Effector memory CD8-positive, alpha-beta T cell (primary cell): ENCODE data around the gene CPE.
"Not testable (repeated sequence)": the region's sequence is repeated elsewhere in the genome, so short reads cannot be mapped to it uniquely, and the experiment has no call there.

Experiments
- ATAC-seq: fragments of 150-1000 bp; cut with Tn5 transposase; replicated peaks from 2 replicates; pipeline ENCODE4 v1.10.0; 2021; ENCODE audit warnings: mild to moderate bottlenecking, moderate library complexity
- DNase-seq, 3 experiments: peaks; one replicate each; pipeline ENCODE4 v3.0.0; 2021
- H3K27ac Mint-ChIP-seq, 2 donors: one replicate each; pipeline ENCODE4 v1.8.0; 2022; ENCODE audit warnings: mild to moderate bottlenecking in 2 of 2, mixed read lengths in 2 of 2, moderate library complexity in 2 of 2
- H3K27me3 Mint-ChIP-seq, 2 donors: one replicate each; pipeline ENCODE4 v1.8.0; 2022; ENCODE audit warnings: mixed read lengths in 2 of 2
- H3K36me3 Mint-ChIP-seq: one replicate; pipeline ENCODE4 v1.8.0; 2022; ENCODE audit warnings: mild to moderate bottlenecking, moderate library complexity, mixed read lengths; ENCODE audit not compliant: insufficient read depth
- H3K4me1 Mint-ChIP-seq, 2 donors: one replicate each; pipeline ENCODE4 v1.8.0; 2022; ENCODE audit warnings: low read depth in 2 of 2, mixed read lengths in 2 of 2
- H3K4me3 Mint-ChIP-seq, 2 donors: one replicate each; pipeline ENCODE4 v1.8.0; 2022; ENCODE audit warnings: mild to moderate bottlenecking in 2 of 2, mixed read lengths in 2 of 2, moderate library complexity in 2 of 2
- H3K9me3 Mint-ChIP-seq, 2 donors: one replicate each; pipeline ENCODE4 v1.8.0; 2022; ENCODE audit warnings: mixed read lengths in 2 of 2
- total RNA-seq, 9 experiments: gene quantifications; one replicate each; lab custom pipeline; 2026; lab: John Stamatoyannopoulos, UW

The CPE gene
- 0 to 11.6 (median 0.17) reads per million in 9 experiments for total RNA-seq

GRCh38 chr4:165378745-165379677 lies at the start of gene CPE:
CPE (plus strand) TSS chr4:165379008; CDS start chr4:165379222, 214 bp downstream.
- H3K27ac Mint-ChIP-seq = no peak within 1 kb of the TSS
- DNase-seq (peak in 2 of 3 experiments; percentile 14 to 32), ATAC-seq (peak; percentile 89)
- H3K36me3 Mint-ChIP-seq = no peaks in the 10 kb centered on the region
- H3K9me3 Mint-ChIP-seq = no peaks in the 10 kb centered on the region
- peak within 1 kb of the TSS; percentile 53 to 57 for H3K4me3 Mint-ChIP-seq
- peaks cover 62 to 78% of the 10 kb centered on the region in 2 donors for H3K27me3 Mint-ChIP-seq
- peaks cover 0 to 2% of the 10 kb centered on the region in 2 donors for H3K4me1 Mint-ChIP-seq

GRCh38 chr4:165330071-165330470 lies 48.7 kb upstream of the CPE start:
- H3K4me3 Mint-ChIP-seq = no peak overlapping the region

GRCh38 chr4:165330666-165331065 lies 48.1 kb upstream of the CPE start:
- peaks cover 27 to 34% of the 10 kb centered on the region in 2 donors for H3K4me1 Mint-ChIP-seq
- H3K36me3 Mint-ChIP-seq = peaks cover 11% of the 10 kb centered on the region
- H3K4me3 Mint-ChIP-seq = no peak overlapping the region

More at GRCh38 chr4:165330071-165330470, 48.7 kb upstream of the CPE start:
- ATAC-seq = no peak
- H3K9me3 Mint-ChIP-seq = no peaks in the 10 kb centered on the region
- peaks cover 29 to 33% of the 10 kb centered on the region in 2 donors for H3K4me1 Mint-ChIP-seq
- no peaks in the 10 kb centered on the region for H3K27me3 Mint-ChIP-seq
- H3K27ac Mint-ChIP-seq = no peak overlapping the region
- peaks cover 11% of the 10 kb centered on the region for H3K36me3 Mint-ChIP-seq
- no peak for DNase-seq

GRCh38 chr4:165331359-165331758 lies 47.4 kb upstream of the CPE start:
- Mint-ChIP-seq H3K4me1 (peaks cover 21 to 32% of the 10 kb centered on the region in 2 donors), H3K9me3 (no peaks in the 10 kb centered on the region), H3K27ac (peak overlapping the region in 1 of 2 donors; percentile 5), H3K36me3 (peaks cover 11% of the 10 kb centered on the region), H3K4me3 (no peak overlapping the region), H3K27me3 (no peaks in the 10 kb centered on the region)
- DNase-seq = no peak
- no peak for ATAC-seq

More at GRCh38 chr4:165330666-165331065, 48.1 kb upstream of the CPE start:
- Mint-ChIP-seq H3K9me3 (no peaks in the 10 kb centered on the region), H3K27me3 (no peaks in the 10 kb centered on the region), H3K27ac (peak overlapping the region in 1 of 2 donors; percentile 5)
- ATAC-seq = no peak
- no peak for DNase-seq

GRCh38 chr4:165331823-165332222 lies 47.0 kb upstream of the CPE start:
- Mint-ChIP-seq H3K36me3 (peaks cover 11% of the 10 kb centered on the region), H3K27ac (peak overlapping the region in 1 of 2 donors; percentile 76), H3K27me3 (no peaks in the 10 kb centered on the region), H3K9me3 (no peaks in the 10 kb centered on the region), H3K4me3 (no peak overlapping the region), H3K4me1 (peaks cover 21 to 32% of the 10 kb centered on the region in 2 donors)
- ATAC-seq = no peak
- no peak for DNase-seq

GRCh38 chr4:165332502-165332901 lies 46.3 kb upstream of the CPE start:
- no peak overlapping the region for H3K4me3 Mint-ChIP-seq
- ATAC-seq = no peak
- H3K27ac Mint-ChIP-seq = peak overlapping the region; percentile 11 to 76
- peaks cover 21 to 37% of the 10 kb centered on the region in 2 donors for H3K4me1 Mint-ChIP-seq
- H3K36me3 Mint-ChIP-seq = peaks cover 11% of the 10 kb centered on the region
- no peak for DNase-seq
- no peaks in the 10 kb centered on the region for H3K9me3 Mint-ChIP-seq
- H3K27me3 Mint-ChIP-seq = no peaks in the 10 kb centered on the region

GRCh38 chr4:165335163-165335703 lies 43.6 kb upstream of the CPE start:
- no peak for ATAC-seq
- Mint-ChIP-seq H3K36me3 (peaks cover 27% of the 10 kb centered on the region), H3K9me3 (no peaks in the 10 kb centered on the region), H3K27ac (peak overlapping the region in 1 of 2 donors; percentile 65), H3K27me3 (no peaks in the 10 kb centered on the region), H3K4me1 (peaks cover 21 to 37% of the 10 kb centered on the region in 2 donors), H3K4me3 (no peak overlapping the region)
- no peak for DNase-seq

- peaks cover 10 to 24% of the 10 kb centered on the region in 2 donors for H3K4me1 Mint-ChIP-seq
- H3K4me3 Mint-ChIP-seq = no peak overlapping the region
- H3K27ac Mint-ChIP-seq = no peak overlapping the region
- peaks cover 30% of the 10 kb centered on the region for H3K36me3 Mint-ChIP-seq
- H3K9me3 Mint-ChIP-seq = no peaks in the 10 kb centered on the region
- H3K27me3 Mint-ChIP-seq = no peaks in the 10 kb centered on the region
- DNase-seq = no peak
- no peak for ATAC-seq
These were observed 42.1 kb upstream of the CPE start for GRCh38 chr4:165336743-165337142.

GRCh38 chr4:165342340-165342739 lies 36.5 kb upstream of the CPE start:
- peak overlapping the region in 1 of 2 donors; percentile 46 for H3K27ac Mint-ChIP-seq
- ATAC-seq = not testable (repeated sequence)

GRCh38 chr4:165343353-165344191 lies 35.2 kb upstream of the CPE start:
- Mint-ChIP-seq H3K4me3 (no peak overlapping the region), H3K9me3 (no peaks in the 10 kb centered on the region), H3K27ac (no peak overlapping the region), H3K36me3 (peaks cover 39% of the 10 kb centered on the region), H3K27me3 (no peaks in the 10 kb centered on the region), H3K4me1 (no peaks in the 10 kb centered on the region)
- ATAC-seq = no peak
- no peak for DNase-seq

More at GRCh38 chr4:165342340-165342739, 36.5 kb upstream of the CPE start:
- H3K27me3 Mint-ChIP-seq, H3K4me3 Mint-ChIP-seq, H3K4me1 Mint-ChIP-seq, H3K9me3 Mint-ChIP-seq, DNase-seq: not testable (repeated sequence)
- peaks cover 40% of the 10 kb centered on the region for H3K36me3 Mint-ChIP-seq

- no peaks in the 10 kb centered on the region for H3K9me3 Mint-ChIP-seq
- H3K27ac Mint-ChIP-seq = no peak overlapping the region
- H3K36me3 Mint-ChIP-seq = peaks cover 19% of the 10 kb centered on the region
- H3K27me3 Mint-ChIP-seq = peaks cover 5% of the 10 kb centered on the region in 2 donors
- H3K4me1 Mint-ChIP-seq = no peaks in the 10 kb centered on the region
- ATAC-seq (no peak), DNase-seq (no peak)
- no peak overlapping the region for H3K4me3 Mint-ChIP-seq
These were observed 33.0 kb upstream of the CPE start for GRCh38 chr4:165345666-165346417.

GRCh38 chr4:165347647-165348569 lies 30.9 kb upstream of the CPE start:
- H3K27me3 Mint-ChIP-seq = peaks cover 22 to 24% of the 10 kb centered on the region in 2 donors
- DNase-seq = no peak
- H3K9me3 Mint-ChIP-seq = no peaks in the 10 kb centered on the region
- peaks cover 6% of the 10 kb centered on the region for H3K36me3 Mint-ChIP-seq
- no peak overlapping the region for H3K4me3 Mint-ChIP-seq
- no peaks in the 10 kb centered on the region for H3K4me1 Mint-ChIP-seq
- no peak for ATAC-seq
- no peak overlapping the region for H3K27ac Mint-ChIP-seq
